Measurements from ENCODE around the gene SKIL.

DNA sequence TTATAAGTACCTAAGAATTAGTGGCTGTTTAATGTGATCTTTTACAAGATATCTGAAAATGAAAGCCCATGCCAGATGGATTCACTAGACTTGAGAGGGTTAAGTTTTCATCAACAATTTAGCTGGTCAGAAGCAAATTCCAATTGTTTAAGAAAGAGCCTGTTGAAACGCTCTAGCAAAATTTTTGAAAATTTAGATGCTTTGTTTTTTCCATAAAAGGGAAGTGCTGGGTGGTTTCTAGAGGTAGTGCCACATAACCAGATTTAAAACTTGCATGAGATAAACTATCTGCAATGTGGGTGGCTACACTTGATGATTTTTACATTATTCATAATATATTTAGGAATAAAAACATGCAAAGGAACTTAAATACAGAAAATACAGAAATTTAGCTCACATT is 48.5 kb upstream of the SKIL start:
- TF ChIP-seq, protein P1, sequence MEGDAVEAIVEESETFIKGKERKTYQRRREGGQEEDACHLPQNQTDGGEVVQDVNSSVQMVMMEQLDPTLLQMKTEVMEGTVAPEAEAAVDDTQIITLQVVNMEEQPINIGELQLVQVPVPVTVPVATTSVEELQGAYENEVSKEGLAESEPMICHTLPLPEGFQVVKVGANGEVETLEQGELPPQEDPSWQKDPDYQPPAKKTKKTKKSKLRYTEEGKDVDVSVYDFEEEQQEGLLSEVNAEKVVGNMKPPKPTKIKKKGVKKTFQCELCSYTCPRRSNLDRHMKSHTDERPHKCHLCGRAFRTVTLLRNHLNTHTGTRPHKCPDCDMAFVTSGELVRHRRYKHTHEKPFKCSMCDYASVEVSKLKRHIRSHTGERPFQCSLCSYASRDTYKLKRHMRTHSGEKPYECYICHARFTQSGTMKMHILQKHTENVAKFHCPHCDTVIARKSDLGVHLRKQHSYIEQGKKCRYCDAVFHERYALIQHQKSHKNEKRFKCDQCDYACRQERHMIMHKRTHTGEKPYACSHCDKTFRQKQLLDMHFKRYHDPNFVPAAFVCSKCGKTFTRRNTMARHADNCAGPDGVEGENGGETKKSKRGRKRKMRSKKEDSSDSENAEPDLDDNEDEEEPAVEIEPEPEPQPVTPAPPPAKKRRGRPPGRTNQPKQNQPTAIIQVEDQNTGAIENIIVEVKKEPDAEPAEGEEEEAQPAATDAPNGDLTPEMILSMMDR (IDR thresholded peaks at IDR 0.05 in 2 of 3, conservative IDR thresholded peaks at IDR 0.05 in 1 of 3; ENCODE audit: borderline replicate concordance in 1 of 3, insufficient read depth in 1 of 3, low read depth in 2 of 3, low read length in 2 of 3) = no peak
- TF ChIP-seq RAD21 (IDR thresholded peaks at IDR 0.05; ENCODE audit: low read depth) = no peak
- no peak for TF ChIP-seq EGR1 (IDR thresholded peaks at IDR 0.05; ENCODE audit: low read depth)
- TF ChIP-seq ELF1 (IDR thresholded peaks at IDR 0.05; ENCODE audit: borderline replicate concordance, low read depth) = no peak
- TF ChIP-seq POLR2AphosphoS5 (IDR thresholded peaks at IDR 0.05; ENCODE audit: low read depth, low read length) = no peak
- no peak for TF ChIP-seq SP1 (IDR thresholded peaks at IDR 0.05; ENCODE audit: low read depth)
- TF ChIP-seq FOSL1 (IDR thresholded peaks at IDR 0.05; ENCODE audit: low read depth) = no peak
- TF ChIP-seq, protein P2, sequence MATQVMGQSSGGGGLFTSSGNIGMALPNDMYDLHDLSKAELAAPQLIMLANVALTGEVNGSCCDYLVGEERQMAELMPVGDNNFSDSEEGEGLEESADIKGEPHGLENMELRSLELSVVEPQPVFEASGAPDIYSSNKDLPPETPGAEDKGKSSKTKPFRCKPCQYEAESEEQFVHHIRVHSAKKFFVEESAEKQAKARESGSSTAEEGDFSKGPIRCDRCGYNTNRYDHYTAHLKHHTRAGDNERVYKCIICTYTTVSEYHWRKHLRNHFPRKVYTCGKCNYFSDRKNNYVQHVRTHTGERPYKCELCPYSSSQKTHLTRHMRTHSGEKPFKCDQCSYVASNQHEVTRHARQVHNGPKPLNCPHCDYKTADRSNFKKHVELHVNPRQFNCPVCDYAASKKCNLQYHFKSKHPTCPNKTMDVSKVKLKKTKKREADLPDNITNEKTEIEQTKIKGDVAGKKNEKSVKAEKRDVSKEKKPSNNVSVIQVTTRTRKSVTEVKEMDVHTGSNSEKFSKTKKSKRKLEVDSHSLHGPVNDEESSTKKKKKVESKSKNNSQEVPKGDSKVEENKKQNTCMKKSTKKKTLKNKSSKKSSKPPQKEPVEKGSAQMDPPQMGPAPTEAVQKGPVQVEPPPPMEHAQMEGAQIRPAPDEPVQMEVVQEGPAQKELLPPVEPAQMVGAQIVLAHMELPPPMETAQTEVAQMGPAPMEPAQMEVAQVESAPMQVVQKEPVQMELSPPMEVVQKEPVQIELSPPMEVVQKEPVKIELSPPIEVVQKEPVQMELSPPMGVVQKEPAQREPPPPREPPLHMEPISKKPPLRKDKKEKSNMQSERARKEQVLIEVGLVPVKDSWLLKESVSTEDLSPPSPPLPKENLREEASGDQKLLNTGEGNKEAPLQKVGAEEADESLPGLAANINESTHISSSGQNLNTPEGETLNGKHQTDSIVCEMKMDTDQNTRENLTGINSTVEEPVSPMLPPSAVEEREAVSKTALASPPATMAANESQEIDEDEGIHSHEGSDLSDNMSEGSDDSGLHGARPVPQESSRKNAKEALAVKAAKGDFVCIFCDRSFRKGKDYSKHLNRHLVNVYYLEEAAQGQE (IDR thresholded peaks at IDR 0.05; ENCODE audit: low read depth) = no peak
- no peak for TF ChIP-seq CBX3 (IDR thresholded peaks at IDR 0.05; ENCODE audit: low read depth)
- TF ChIP-seq TCF7L2 (IDR thresholded peaks at IDR 0.05; ENCODE audit: borderline replicate concordance, extremely low read depth, insufficient read depth, insufficient read length) = no peak
- TF ChIP-seq POLR2A (IDR thresholded peaks at IDR 0.05; ENCODE audit: borderline replicate concordance, extremely low read depth, insufficient read depth, insufficient read length) = no peak
- no peak for TF ChIP-seq EZH2 (IDR thresholded peaks at IDR 0.05)
- TF ChIP-seq, protein P3, sequence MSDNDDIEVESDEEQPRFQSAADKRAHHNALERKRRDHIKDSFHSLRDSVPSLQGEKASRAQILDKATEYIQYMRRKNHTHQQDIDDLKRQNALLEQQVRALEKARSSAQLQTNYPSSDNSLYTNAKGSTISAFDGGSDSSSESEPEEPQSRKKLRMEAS (IDR thresholded peaks at IDR 0.05) = no peak
